Endothelial cell of umbilical vein (primary cell): ENCODE results near the gene GNA12. TPM values are rescaled to one million over a fixed set of nuclear protein-coding genes. Genes with fewer than 3 reads are reported as not detected.

Experiments used
- BruUV-seq: library from RNA; stranded (reverse); fragments of 400-500 nt; replicated peaks from 2 replicates; lab custom pipeline; 2021; lab: Mats Ljungman, UMichigan
- CTCF ChIA-PET: fragments of 300-600, 350-600 bp; sonication (Branson Sonifier 250); formaldehyde crosslinking; loops from one replicate; lab custom pipeline; 2021; ENCODE audit warnings: antibody characterized with exemption, inconsistent platforms; lab: Charles Lee
- POLR2A ChIA-PET: fragments of 300-600, 350-600 bp; sonication (Branson Sonifier 250); formaldehyde crosslinking; loops from one replicate; lab custom pipeline; 2021; ENCODE audit warnings: antibody characterized with exemption, inconsistent platforms; lab: Charles Lee
- DNase-seq: peaks from one replicate; pipeline ENCODE4 v3.0.0-alpha.2; 2011; ENCODE audit warnings: low read depth, low spot score
- FAIRE-seq: peaks from 2 replicates; lab custom pipeline; 2011; peaks lifted over from hg19 to GRCh38; lab: Jason Lieb, UNC
- H2AFZ ChIP-seq: 2 replicates; pipeline ENCODE4 v1.6.0; 2012; ENCODE audit warnings: low read depth, low read length, control low read depth, inconsistent platforms
- H3K27ac ChIP-seq: 2 replicates; pipeline ENCODE4 v1.5.1; 2011; ENCODE audit warnings: low read depth, mild to moderate bottlenecking, control low read depth, low read length, moderate library complexity; ENCODE audit not compliant: insufficient read depth
- H3K27me3 ChIP-seq, 2 experiments: 2 replicates each; pipeline versions ENCODE4 v1.6.0 to v1.6.1; 2011; ENCODE audit warnings: low read length in 2 of 2, mixed read lengths in 1 of 2; ENCODE audit not compliant: control insufficient read depth in 2 of 2, insufficient read depth in 2 of 2
- H3K36me3 ChIP-seq, 2 experiments: 2 replicates in 1 of 2; 3 replicates in 1 of 2; pipeline ENCODE4 v1.5.1; 2011; ENCODE audit warnings: low read length in 2 of 2, mild to moderate bottlenecking in 1 of 2, moderate library complexity in 1 of 2; ENCODE audit not compliant: control insufficient read depth in 2 of 2, insufficient read depth in 2 of 2; ENCODE audit errors: extremely low read depth in 1 of 2
- H3K4me1 ChIP-seq: 3 replicates; pipeline ENCODE4 v1.5.1; 2011; ENCODE audit warnings: mild to moderate bottlenecking, low read length; ENCODE audit not compliant: control insufficient read depth, insufficient read depth; ENCODE audit errors: extremely low read depth
- H3K4me2 ChIP-seq: 2 replicates; pipeline ENCODE4 v1.6.1; 2011; ENCODE audit warnings: low read length, control low read depth, mixed read lengths; ENCODE audit not compliant: insufficient read depth
- H3K4me3 ChIP-seq, 3 experiments: fragments of 200-600 bp in 1 of 3; sonication (generic), shearing (Covaris generic) in 1 of 3; replicated peaks in 1 of 3; 2 replicates each; pipeline ENCODE4 v1.5.1; 2011 to 2016; ENCODE audit warnings: control low read depth in 3 of 3, low read length in 3 of 3, mild to moderate bottlenecking in 2 of 3, inconsistent platforms in 1 of 3, low read depth in 1 of 3, moderate library complexity in 1 of 3; ENCODE audit not compliant: insufficient read depth in 1 of 3
- H3K79me2 ChIP-seq: 2 replicates; pipeline ENCODE4 v1.6.0; 2012; ENCODE audit warnings: low read length, inconsistent platforms; ENCODE audit not compliant: control insufficient read depth, insufficient read depth
- H3K9ac ChIP-seq: replicated peaks from 2 replicates; pipeline ENCODE3; 2011; ENCODE audit warnings: low read length, control low read depth; ENCODE audit not compliant: insufficient read depth; ENCODE audit errors: extremely low read depth
- H3K9me1 ChIP-seq: replicated peaks from 3 replicates; pipeline ENCODE4 v1.6.0; 2011; ENCODE audit warnings: mild to moderate bottlenecking, low read length; ENCODE audit not compliant: control insufficient read depth, insufficient read depth; ENCODE audit errors: extremely low read depth
- H3K9me3 ChIP-seq: replicated peaks from 2 replicates; pipeline ENCODE4 v1.5.1; 2012; ENCODE audit warnings: low read length, inconsistent platforms; ENCODE audit not compliant: control insufficient read depth, insufficient read depth
- H4K20me1 ChIP-seq: replicated peaks from 2 replicates; pipeline ENCODE3; 2011; ENCODE audit warnings: mild to moderate bottlenecking, low read length; ENCODE audit not compliant: control insufficient read depth, insufficient read depth; ENCODE audit errors: extremely low read depth
- CTCF ChIP-seq, 2 donors: IDR thresholded peaks; 1 replicate in 1 of 2; 2 replicates in 1 of 2; pipeline ENCODE4 v1.5.1; 2011; ENCODE audit warnings: low read length in 2 of 2, mild to moderate bottlenecking in 2 of 2, moderate library complexity in 2 of 2, control low read depth in 1 of 2, inconsistent platforms in 1 of 2, low read depth in 1 of 2; ENCODE audit not compliant: insufficient read depth in 1 of 2; ENCODE audit errors: extremely low read depth in 1 of 2
- EZH2 ChIP-seq: IDR thresholded peaks from 2 replicates; pipeline ENCODE4 v1.6.1; 2012; ENCODE audit warnings: borderline replicate concordance, low read depth, mild to moderate bottlenecking, moderate library complexity, low read length, inconsistent platforms; ENCODE audit not compliant: severe bottlenecking
- FOS ChIP-seq: IDR thresholded peaks from 2 replicates; pipeline ENCODE4 v1.6.1; 2011; ENCODE audit warnings: mild to moderate bottlenecking, low read length, moderate library complexity, borderline replicate concordance; ENCODE audit not compliant: insufficient read depth
- GATA2 ChIP-seq: IDR thresholded peaks from 2 replicates; pipeline ENCODE4 v1.7.0; 2011; ENCODE audit warnings: low read depth, mild to moderate bottlenecking, moderate library complexity, mixed read lengths, low read length; ENCODE audit not compliant: insufficient read length, insufficient read depth
- JUN ChIP-seq: IDR thresholded peaks from 2 replicates; pipeline ENCODE4 v1.6.1; 2011; ENCODE audit warnings: borderline replicate concordance, low read depth; ENCODE audit not compliant: insufficient read length, insufficient read depth
- MAX ChIP-seq: IDR thresholded peaks from 2 replicates; pipeline ENCODE4 v1.6.1; 2011; ENCODE audit not compliant: insufficient read depth, insufficient read length
- MYC ChIP-seq: IDR thresholded peaks from one replicate; pipeline ENCODE4 v1.6.1; 2011; ENCODE audit warnings: mild to moderate bottlenecking, low read depth, low read length
- POLR2A ChIP-seq: IDR thresholded peaks from 2 replicates; pipeline ENCODE4 v1.6.1; 2012; ENCODE audit warnings: low read depth, mild to moderate bottlenecking, control low read depth, low read length
- POLR2AphosphoS5 ChIP-seq: IDR thresholded peaks from 2 replicates; pipeline ENCODE4 v1.6.1; 2012; ENCODE audit warnings: low read depth, mild to moderate bottlenecking, control low read depth, low read length, moderate library complexity; ENCODE audit not compliant: insufficient read depth
- dilution Hi-C: fragments of 300-500 bp; cut with MboI; formaldehyde crosslinking; loops from one replicate; pipeline ENCODE4 v1.15.0; 2019; ENCODE audit warnings: low sequenced_read_pairs; ENCODE audit not compliant: extremely low pct_ligation_motif_present
- intact Hi-C: fragments of 100-400 bp; cut with micrococcal nuclease; formaldehyde crosslinking; loops from one replicate; pipeline ENCODE4 v1.10.0; 2022
- polyA plus RNA-seq, 4 experiments: library from polyadenylated mRNA; depleted of rRNA in 3 of 4; stranded (reverse) in 3 of 4; unstranded in 1 of 4; fragments of >200 nt; gene quantifications; 2 replicates each; pipeline versions ENCODE4 v1.2.1 to v1.2.3, GENCODE V29; 2011 to 2012; ENCODE audit warnings: missing spikeins in 1 of 4
- total RNA-seq: library from RNA; stranded (reverse); gene quantifications from 2 replicates; pipeline ENCODE4 v1.2.3, GENCODE V29; 2021

The GNA12 gene
- total and polyA plus RNA-seq, 2 donors (not counting 3 experiments of a cell fraction or from before 2014, with no cell fraction given) = 63.0 to 75.1 TPM

DNA sequence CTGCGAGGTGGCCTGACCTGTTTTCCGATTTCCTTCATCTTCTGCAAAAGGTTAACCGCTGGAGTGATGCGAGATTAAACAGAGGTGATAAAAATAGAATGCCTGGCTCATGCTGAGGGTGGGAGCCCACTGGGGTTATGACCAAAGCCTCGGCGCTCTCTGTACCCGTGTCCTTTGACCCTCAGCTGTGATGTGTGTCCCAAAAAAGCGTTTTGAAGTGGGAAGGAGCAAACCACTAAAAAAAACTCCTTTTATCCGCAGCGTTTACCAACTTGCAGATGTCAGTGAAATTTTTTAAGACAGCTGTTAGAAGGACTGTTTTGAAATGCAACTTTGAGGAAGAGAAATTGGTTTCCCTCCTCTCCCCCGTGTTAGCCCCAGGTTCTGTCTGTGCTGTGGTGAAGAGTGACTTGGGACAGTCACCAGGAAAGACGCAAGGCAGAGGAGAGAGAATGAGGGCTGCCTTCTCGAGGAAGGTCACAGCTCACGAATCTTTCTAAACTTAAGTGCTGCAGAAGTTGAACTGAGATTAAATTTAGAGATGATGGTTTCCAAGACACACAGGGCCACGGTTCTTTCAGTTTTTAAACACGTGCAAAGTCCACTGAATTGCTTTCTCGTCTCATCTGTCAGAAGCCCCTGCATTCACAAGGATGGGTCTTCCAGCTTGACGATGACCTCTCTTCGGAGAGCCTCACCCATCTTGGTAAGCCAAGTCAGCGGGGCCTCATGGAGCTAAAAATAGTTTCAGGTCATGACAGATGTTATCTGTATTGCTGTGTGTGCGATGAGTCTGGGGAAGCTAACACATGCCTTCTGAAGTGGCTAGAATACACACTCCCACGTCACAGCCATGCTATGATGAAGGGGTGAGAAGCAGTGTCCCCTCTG, 128.5 kb downstream of the GNA12 start:
- no peaks in the 10 kb centered on the region for H3K9me3 ChIP-seq
- no peaks in the 10 kb centered on the region for H3K27me3 ChIP-seq
- FAIRE-seq (no peak), DNase-seq (no peak)
- H3K79me2 ChIP-seq = no peaks in the 10 kb centered on the region
- POLR2A ChIA-PET = no interaction called here
- H4K20me1 ChIP-seq = no peaks in the 10 kb centered on the region
- H3K9ac ChIP-seq = no peak overlapping the region
- intact Hi-C loops = loop anchor here (5.0 kb wide), 1 partner anchor 107 kb away; no protein-coding TSS in a partner anchor
- CTCF ChIA-PET = no interaction called here
- H3K4me2 ChIP-seq = no peak overlapping the region
- no peaks in the 10 kb centered on the region for H3K9me1 ChIP-seq
- H3K27ac ChIP-seq = no peak overlapping the region
- TF ChIP-seq MYC = no peak
- no peak for TF ChIP-seq POLR2A
- TF ChIP-seq CTCF (IDR thresholded peaks at IDR 0.05; ENCODE audit: extremely low read depth in 1 of 2, insufficient read depth in 1 of 2, low read depth in 1 of 2, low read length in 2 of 2) = no peak
- TF ChIP-seq FOS = no peak
- TF ChIP-seq MAX = no peak
- TF ChIP-seq GATA2 = no peak
- no peak for TF ChIP-seq JUN
- TF ChIP-seq POLR2AphosphoS5 = no peak
- TF ChIP-seq EZH2 = no peak
- no TSS peak for BruUV-seq
- dilution Hi-C loops = no loop called here
- no peak overlapping the region for H3K4me3 ChIP-seq
- no peaks in the 10 kb centered on the region for H3K36me3 ChIP-seq
- no peak overlapping the region for H2AFZ ChIP-seq
- H3K4me1 ChIP-seq = peaks cover 9% of the 10 kb centered on the region
